Keratinocyte (primary cell): ENCODE data around the gene FERMT3. TPM values are rescaled to one million over a fixed set of nuclear protein-coding genes. Genes with fewer than 3 reads are reported as not detected.

Source experiments
- DNase-seq: peaks from one replicate; pipeline ENCODE4 v3.0.0-alpha.2; 2011; ENCODE audit warnings: low read depth, missing footprints, low spot score
- FAIRE-seq: peaks from 2 replicates; lab custom pipeline; 2011; peaks lifted over from hg19 to GRCh38; lab: Jason Lieb, UNC
- H2AFZ ChIP-seq: 2 replicates; pipeline ENCODE4 v1.6.0; 2012; ENCODE audit warnings: low read length, control low read depth, inconsistent platforms; ENCODE audit not compliant: control insufficient read depth
- H3K27ac ChIP-seq: 2 replicates; pipeline ENCODE4 v1.5.1; 2011; ENCODE audit warnings: low read length; ENCODE audit not compliant: control insufficient read depth, insufficient read depth
- H3K27me3 ChIP-seq: 3 replicates; pipeline ENCODE4 v1.6.0; 2011; ENCODE audit warnings: low read length; ENCODE audit not compliant: control insufficient read depth, insufficient read depth; ENCODE audit errors: extremely low read depth
- H3K36me3 ChIP-seq, 2 experiments: 2 replicates in 1 of 2; 3 replicates in 1 of 2; pipeline ENCODE4 v1.5.1; 2011; ENCODE audit warnings: low read length in 2 of 2, mild to moderate bottlenecking in 1 of 2; ENCODE audit not compliant: control insufficient read depth in 2 of 2, insufficient read depth in 2 of 2; ENCODE audit errors: extremely low read depth in 1 of 2
- H3K4me1 ChIP-seq: 3 replicates; pipeline ENCODE4 v1.5.1; 2011; ENCODE audit warnings: low read length; ENCODE audit not compliant: control insufficient read depth, insufficient read depth; ENCODE audit errors: extremely low read depth
- H3K4me2 ChIP-seq: 3 replicates; pipeline ENCODE4 v1.6.0; 2011; ENCODE audit warnings: low read depth, low read length; ENCODE audit not compliant: control insufficient read depth, insufficient read depth; ENCODE audit errors: extremely low read depth
- H3K4me3 ChIP-seq, 3 experiments: fragments of 200-600 bp in 1 of 3; sonication (generic) in 1 of 3; 2 replicates in 2 of 3; 3 replicates in 1 of 3; pipeline ENCODE4 v1.5.1; 2011 to 2016; ENCODE audit warnings: low read length in 3 of 3, mild to moderate bottlenecking in 3 of 3, control low read depth in 2 of 3, inconsistent platforms in 1 of 3, low read depth in 1 of 3, mixed read lengths in 1 of 3, mixed run types in 1 of 3, moderate library complexity in 1 of 3; ENCODE audit not compliant: control insufficient read depth in 2 of 3, insufficient read depth in 2 of 3; ENCODE audit errors: extremely low read depth in 1 of 3
- H3K79me2 ChIP-seq: 2 replicates; pipeline ENCODE4 v1.6.0; 2012; ENCODE audit warnings: low read length; ENCODE audit not compliant: control insufficient read depth, insufficient read depth
- H3K9ac ChIP-seq: 3 replicates; pipeline ENCODE4 v1.6.0; 2011; ENCODE audit warnings: low read length; ENCODE audit not compliant: control insufficient read depth, insufficient read depth; ENCODE audit errors: extremely low read depth
- H3K9me1 ChIP-seq: 3 replicates; pipeline ENCODE4 v1.6.0; 2011; ENCODE audit warnings: low read length; ENCODE audit not compliant: control insufficient read depth, insufficient read depth; ENCODE audit errors: extremely low read depth
- H3K9me3 ChIP-seq: 2 replicates; pipeline ENCODE4 v1.5.1; 2012; ENCODE audit warnings: low read depth, low read length; ENCODE audit not compliant: control insufficient read depth
- H4K20me1 ChIP-seq: 3 replicates; pipeline ENCODE4 v1.6.0; 2011; ENCODE audit warnings: low read length; ENCODE audit not compliant: control insufficient read depth, insufficient read depth; ENCODE audit errors: extremely low read depth
- EZH2 ChIP-seq: IDR thresholded peaks from one replicate; pipeline ENCODE4 v1.6.1; 2012; ENCODE audit warnings: inconsistent platforms, mild to moderate bottlenecking, low read length, moderate library complexity
- dilution Hi-C: fragments of 300-500 bp; cut with MboI; formaldehyde crosslinking; loops from one replicate; pipeline ENCODE4 v1.7.0; 2020; ENCODE audit warnings: low sequenced_read_pairs; ENCODE audit not compliant: extremely low pct_ligation_motif_present
- polyA plus RNA-seq, 5 experiments: library from polyadenylated mRNA; depleted of rRNA in 3 of 5; stranded (reverse) in 3 of 5; stranded (forward) in 1 of 5; unstranded in 1 of 5; fragments of >200 nt; gene quantifications; 1 replicate in 1 of 5; 2 replicates in 3 of 5; 3 replicates in 1 of 5; pipeline versions ENCODE4 v1.2.1 to v1.2.3, GENCODE V29; 2011 to 2012; ENCODE audit warnings: missing spikeins in 2 of 5, low read depth in 1 of 5, low replicate concordance in 1 of 5
- TF ChIP-seq, protein P1 (sequence below), 3 experiments: IDR thresholded peaks in 1 of 3; conservative IDR thresholded peaks in 1 of 3; optimal IDR thresholded peaks in 1 of 3; 2 replicates in 2 of 3; 3 replicates in 1 of 3; pipeline versions ENCODE3 to v1.5.1; 2011; ENCODE audit warnings: low read length in 3 of 3, mild to moderate bottlenecking in 3 of 3, moderate library complexity in 2 of 3, control low read depth in 1 of 3, inconsistent platforms in 1 of 3; ENCODE audit not compliant: insufficient read depth in 2 of 3; ENCODE audit errors: extremely low read depth in 1 of 3

FERMT3 gene
- polyA plus RNA-seq, 1 donor (not counting 4 experiments of a cell fraction or from before 2014, with no cell fraction given) = 0.98 TPM

DNA sequence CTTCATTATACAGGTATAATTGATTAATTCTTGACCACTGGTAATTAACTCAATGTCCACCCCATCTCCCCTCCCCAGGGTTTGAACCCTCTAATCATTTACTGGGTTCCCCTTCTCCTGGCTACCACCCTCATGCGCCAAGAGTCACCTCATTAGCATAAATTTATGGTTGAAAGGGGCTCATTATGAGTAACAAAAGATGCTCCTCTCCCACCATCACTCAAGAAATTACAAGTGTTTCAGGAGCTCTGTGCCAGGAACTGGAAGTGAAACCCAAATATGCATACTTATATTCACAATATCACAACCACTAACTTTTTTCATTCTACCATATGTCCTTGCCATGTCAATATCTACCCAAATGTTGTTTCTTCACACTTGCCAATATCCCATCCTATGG lies 28.3 kb upstream of the FERMT3 start:
- Histone ChIP-seq H3K4me1 (peaks cover 10% of the 10 kb centered on the region), H3K36me3 (no peaks in the 10 kb centered on the region), H3K9me3 (no peaks in the 10 kb centered on the region), H3K27me3 (no peaks in the 10 kb centered on the region), H3K4me2 (no peak overlapping the region), H3K4me3 (no peak overlapping the region), H3K9me1 (no peaks in the 10 kb centered on the region), H4K20me1 (no peaks in the 10 kb centered on the region), H3K9ac (no peak overlapping the region), H2AFZ (no peak overlapping the region), H3K79me2 (peaks cover 3% of the 10 kb centered on the region), H3K27ac (no peak overlapping the region)
- dilution Hi-C loops = no loop called here
- FAIRE-seq (no peak), DNase-seq (no peak)
- TF ChIP-seq, protein P1, sequence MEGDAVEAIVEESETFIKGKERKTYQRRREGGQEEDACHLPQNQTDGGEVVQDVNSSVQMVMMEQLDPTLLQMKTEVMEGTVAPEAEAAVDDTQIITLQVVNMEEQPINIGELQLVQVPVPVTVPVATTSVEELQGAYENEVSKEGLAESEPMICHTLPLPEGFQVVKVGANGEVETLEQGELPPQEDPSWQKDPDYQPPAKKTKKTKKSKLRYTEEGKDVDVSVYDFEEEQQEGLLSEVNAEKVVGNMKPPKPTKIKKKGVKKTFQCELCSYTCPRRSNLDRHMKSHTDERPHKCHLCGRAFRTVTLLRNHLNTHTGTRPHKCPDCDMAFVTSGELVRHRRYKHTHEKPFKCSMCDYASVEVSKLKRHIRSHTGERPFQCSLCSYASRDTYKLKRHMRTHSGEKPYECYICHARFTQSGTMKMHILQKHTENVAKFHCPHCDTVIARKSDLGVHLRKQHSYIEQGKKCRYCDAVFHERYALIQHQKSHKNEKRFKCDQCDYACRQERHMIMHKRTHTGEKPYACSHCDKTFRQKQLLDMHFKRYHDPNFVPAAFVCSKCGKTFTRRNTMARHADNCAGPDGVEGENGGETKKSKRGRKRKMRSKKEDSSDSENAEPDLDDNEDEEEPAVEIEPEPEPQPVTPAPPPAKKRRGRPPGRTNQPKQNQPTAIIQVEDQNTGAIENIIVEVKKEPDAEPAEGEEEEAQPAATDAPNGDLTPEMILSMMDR (optimal IDR thresholded peaks at IDR 0.05 in 1 of 3, IDR thresholded peaks at IDR 0.05 in 1 of 3, conservative IDR thresholded peaks at IDR 0.05 in 1 of 3; ENCODE audit: extremely low read depth in 1 of 3, insufficient read depth in 2 of 3, low read length in 3 of 3) = no peak
- TF ChIP-seq EZH2 = no peak

DNA sequence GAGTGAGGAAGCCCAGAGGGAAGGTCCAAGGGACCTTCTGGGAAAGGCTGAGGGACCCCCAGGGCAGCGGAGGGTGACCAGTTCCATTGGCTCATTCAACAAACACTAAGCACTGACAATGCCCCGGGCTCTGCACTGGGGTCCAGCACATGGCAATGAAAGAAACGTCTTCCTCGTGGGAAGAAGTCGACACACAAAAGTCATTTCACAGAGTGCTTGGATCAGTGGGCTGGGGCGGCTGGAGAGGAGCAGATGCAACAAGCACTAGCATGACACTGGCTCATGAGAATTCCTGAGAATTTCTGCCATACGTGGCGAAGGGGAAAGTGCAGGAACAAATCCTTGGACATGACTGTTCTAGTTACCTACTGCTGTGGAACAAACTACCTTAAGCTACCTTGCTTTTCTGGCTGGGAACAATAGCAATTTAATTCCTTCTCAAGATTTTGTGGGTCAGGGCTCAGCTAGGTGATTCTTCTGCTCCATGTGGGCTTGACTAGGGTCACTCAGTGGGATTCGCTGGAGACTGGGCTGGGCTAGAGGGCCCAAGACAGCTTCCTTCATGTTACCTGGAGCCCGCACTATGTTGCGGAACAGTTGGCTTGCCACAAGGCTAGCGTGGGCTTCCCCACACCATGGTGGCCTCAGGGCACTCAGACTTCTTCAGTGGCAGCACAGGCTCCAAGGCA lies 27.4 kb upstream of the FERMT3 start:
- dilution Hi-C loops = no loop called here
- FAIRE-seq = no peak

More for the DNA sequence above, 27.4 kb upstream of the FERMT3 start:
- Histone ChIP-seq H3K4me3 (no peak overlapping the region), H3K9ac (no peak overlapping the region), H3K4me2 (no peak overlapping the region), H3K27me3 (no peaks in the 10 kb centered on the region), H3K36me3 (peaks cover 0 to 2% of the 10 kb centered on the region in 2 experiments), H3K9me1 (no peaks in the 10 kb centered on the region), H3K79me2 (peaks cover 11% of the 10 kb centered on the region), H2AFZ (no peak overlapping the region), H3K4me1 (peaks cover 10% of the 10 kb centered on the region), H3K9me3 (no peaks in the 10 kb centered on the region), H3K27ac (no peak overlapping the region), H4K20me1 (no peaks in the 10 kb centered on the region)
- DNase-seq = no peak
- TF ChIP-seq EZH2 = no peak
- TF ChIP-seq, protein P1 (optimal IDR thresholded peaks at IDR 0.05 in 1 of 3, IDR thresholded peaks at IDR 0.05 in 1 of 3, conservative IDR thresholded peaks at IDR 0.05 in 1 of 3; ENCODE audit: extremely low read depth in 1 of 3, insufficient read depth in 2 of 3, low read length in 3 of 3) = no peak
